Stimulated activated CD4-positive, alpha-beta T cell treated with anti-CD3 and anti-CD28 coated beads, Interleukin-15, amount 100 ng/mL, for 24 hours (primary cell): ENCODE results near the gene SKIDA1.

Experiments used
- DNase-seq: peaks from one replicate; pipeline ENCODE4 v3.0.0-alpha.2; 2020

SKIDA1 gene

DNA sequence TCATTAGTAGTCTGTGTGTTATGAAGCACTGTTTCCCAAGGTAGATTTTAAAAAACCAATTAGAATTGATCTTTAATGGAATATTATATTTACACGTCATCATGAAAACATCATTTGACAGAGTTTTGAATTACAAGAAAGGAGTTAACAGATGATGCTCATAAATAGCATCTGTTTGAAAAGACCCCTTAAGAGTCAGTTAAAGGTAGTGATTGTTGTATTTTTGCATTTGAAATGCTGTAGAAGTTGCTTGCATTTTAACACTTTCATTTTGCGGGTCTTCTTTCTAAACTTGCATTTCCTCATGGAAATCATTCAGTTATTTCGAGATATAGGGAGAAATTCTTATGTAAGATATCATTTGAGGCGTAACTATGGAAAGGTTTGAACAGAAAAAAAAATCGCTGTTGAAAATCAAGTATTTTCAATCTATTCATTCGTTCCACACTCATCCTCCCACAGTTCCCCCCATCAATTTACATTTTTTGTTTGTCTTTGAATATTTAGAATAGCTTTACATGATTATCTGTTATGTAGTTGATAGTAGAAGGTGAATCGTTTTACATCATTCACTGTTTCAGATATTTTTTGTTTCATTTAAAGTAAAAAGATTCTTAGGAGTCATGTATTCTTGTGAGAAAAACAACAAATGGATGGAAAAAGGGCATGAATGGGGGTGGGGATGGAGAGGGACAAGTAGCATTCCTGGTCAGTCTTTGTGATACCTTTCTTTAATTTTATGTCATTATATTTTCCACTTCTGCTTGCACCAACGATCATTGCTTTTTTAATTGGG lies 3.0 kb upstream of the SKIDA1 start:
- no peak for DNase-seq

DNA sequence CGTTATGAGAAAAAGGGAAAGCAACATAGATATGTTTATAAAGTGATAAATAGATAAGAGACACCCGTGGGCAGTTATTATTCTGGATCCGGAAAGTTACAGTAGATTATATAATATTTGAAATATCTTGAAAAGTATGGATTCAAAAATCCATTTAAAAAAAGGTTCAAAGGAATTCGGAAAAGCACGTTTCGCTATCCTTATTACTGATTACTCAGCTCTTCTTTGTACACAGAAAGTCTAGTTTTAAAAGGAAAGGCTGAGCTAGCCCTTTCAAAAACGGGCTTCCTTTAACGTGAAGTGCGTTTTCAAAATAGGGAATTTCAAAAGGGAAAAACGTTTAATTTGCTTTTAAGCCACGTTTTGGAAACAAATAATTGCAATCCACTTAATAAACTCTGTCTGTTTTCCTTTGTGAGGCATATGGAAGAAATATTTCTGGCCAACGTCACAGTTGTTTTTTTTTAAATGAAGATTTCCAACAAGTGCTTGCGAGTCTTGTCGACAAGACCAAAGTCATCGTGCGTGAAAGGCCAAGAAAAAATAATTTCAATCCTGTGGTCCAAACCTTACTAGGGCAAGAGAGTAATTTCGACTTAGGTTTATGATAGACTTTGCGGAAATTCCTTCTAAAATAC lies 2.2 kb upstream of the SKIDA1 start:
- no peak for DNase-seq

DNA sequence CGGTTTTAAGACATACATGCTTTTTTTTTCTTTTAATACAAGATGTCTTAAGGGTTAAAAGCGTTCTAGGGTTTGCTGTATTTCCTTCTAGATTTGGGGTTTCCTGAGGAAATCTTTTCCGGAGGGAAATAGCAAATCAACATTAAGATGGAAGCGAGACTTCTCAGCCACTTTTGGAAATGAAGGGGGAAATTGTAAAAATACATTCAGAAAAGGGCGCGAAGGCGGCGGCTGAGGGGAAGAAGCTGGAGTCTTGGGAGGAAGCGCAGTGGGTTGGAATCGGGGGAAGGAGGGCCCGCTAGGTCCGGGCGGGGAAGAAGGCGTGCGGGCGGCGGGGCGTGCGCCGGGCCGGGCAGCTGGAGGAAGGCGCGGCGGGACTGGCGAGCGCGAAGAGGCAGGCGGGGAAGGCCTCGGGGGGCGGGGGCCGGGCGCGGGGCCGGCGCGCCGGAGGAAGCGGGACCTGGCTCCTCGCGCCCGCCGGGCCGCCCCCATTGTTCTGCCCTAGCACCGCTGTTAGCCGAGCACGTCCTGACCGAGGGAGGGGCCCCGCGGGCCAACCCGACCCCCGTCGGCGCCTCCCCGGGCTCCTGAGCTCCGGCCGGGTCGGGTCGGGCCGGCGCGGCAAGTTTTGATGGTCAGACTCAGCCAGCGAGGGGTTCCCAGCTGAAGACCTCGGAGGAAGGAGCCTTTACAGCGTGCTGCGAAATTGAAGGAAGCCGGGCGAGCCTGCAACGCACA lies 1.5 kb upstream of the SKIDA1 start:
- DNase-seq = peak; percentile 67

DNA sequence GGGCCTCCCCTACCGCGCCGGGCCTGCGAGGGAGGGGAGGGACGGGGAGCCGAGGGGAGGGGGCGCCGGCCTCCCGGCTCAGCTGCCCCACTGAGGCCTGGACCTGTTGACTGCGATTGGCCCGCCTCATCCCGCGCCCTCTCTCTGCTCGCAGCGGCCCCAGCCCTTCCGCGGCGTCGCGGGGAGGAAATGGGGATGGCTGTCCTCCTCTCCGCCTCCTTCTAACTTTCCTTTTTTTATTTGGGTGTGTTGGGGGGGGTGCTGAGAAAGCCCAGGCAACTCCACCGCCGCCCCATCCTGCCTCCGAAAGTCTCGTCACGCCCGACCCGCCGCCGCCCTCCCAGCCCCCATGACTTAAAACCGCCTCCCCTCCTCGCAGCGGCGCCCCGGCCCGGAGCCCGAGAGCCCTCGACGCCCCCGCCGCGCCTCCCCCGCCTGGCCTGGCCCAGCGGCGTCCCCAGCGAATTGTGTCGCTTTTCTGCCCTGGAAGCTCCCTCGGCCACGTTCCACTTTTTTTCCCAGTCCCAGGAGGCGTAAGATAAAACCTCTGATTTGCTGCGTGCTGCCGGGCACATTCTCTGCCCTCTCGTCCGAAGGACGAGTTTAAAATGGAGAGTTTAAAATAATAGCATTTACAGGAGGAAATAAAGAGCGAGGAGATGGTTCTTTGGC lies 842 bp upstream of the SKIDA1 start:
- DNase-seq = peak; percentile 73

DNA sequence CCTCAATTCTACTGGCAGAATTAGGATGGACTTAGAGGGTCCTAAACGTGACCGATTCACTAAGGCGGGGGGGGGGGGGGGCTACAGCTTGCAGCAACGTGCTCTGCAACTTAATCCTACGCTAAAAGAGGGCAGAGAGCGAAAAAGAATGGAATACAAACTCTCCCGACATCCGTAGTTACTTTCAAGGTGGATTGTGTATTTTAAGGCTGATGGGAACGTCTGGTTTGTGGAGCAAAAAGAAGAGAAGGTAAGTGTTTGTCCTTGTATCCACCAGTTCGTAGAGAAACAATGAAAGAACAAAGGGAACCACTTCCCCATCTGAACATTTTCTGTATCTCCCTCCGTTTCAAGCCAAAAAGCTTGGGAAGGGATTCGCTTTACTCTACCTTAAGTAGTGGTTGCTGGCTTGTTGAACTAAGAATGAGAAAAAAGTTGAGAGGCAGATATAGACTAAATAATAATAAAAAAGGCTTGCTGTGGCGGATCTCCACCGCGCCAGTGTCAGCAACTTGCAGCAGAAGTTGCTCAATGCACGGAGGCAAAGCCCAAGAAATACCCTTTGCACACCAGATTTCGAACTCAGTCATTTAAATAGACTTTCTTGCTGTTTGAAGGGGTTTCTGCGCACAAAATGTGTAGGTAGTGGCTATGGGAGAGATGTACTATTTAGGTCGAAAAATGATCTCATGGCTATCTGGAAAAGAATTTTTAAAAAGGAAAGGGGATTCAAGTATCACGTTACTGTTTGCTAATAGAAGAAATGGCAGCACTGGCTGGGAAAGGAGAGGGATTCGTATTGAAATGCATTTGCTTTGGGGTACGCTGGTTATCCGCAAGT lies 736 bp downstream of the SKIDA1 start:
- DNase-seq = no peak

DNA sequence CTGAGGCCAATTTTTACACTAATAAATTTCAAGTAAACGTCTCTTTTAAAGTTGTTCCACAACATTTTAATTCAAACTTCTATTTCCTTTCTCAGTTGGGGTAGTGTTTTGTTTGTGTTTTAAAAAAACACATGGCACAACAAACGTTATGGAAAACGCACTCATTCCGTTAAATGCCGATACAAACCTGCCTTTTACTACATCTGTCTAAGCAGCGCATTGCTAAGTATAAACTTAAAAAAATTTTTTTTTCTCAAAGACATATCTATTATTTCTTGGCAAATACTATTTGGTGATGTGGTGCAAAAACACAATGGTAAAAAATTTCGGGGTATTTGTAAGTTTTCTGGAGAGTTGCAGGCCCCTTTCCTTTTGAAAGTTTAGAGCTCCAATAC lies 1.4 kb downstream of the SKIDA1 start:
- DNase-seq = no peak

DNA sequence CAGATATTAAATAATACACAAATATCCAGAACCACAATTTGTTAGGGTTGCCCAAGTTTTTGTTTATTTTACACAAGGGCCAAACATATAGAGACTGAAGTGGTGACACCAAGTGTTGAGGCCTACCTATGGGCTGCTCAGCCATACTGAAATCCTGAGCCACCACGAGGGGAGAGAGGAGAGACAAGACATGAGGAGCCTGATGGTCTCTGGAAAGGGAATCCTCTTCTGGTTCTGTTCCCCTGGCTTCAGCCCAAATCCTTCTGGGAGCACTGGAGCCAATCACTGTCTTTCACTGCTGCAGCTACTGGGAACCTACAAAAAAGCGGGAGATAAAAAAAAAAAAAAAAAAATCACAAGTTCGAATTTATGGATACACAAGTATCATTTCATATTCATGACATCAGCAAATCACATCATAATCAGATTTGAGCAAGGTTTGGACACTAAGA lies 1.9 kb downstream of the SKIDA1 start:
- DNase-seq = no peak

DNA sequence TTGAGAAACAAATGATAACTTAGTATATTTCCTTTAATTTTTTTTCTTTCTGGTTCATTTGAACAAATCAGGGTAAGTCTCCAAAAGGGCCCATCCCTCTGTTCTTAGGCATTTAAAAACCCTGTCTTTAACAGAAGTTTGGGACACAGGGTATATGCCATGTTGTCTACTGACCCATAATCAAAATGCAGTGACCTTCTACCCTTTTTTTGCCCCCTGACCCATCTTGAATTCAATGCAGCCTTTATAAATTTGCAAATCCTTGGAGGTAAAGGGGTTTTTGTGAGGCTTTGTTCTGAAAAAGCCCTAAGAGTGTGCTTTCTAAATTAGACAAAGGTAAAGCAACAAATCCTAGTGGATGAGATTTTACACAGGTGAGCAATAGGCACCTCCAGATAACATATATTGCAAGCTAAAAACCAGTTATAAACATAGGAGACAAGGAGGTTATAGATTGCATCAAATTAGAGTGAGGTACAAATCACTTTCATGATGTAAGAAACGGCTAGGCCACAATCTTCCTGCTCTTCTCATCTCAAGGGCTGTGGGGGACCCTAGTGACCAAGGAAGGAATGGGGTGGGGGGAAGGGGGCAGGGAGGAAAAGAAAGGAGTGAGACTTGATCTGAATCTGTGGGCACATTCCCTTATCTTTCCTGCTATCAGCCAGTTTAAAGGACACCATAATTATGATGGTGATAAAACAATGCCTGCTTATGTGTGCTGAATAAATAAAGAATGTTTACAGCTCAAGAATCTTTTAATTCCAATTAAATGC lies 2.7 kb downstream of the SKIDA1 start:
- no peak for DNase-seq

DNA sequence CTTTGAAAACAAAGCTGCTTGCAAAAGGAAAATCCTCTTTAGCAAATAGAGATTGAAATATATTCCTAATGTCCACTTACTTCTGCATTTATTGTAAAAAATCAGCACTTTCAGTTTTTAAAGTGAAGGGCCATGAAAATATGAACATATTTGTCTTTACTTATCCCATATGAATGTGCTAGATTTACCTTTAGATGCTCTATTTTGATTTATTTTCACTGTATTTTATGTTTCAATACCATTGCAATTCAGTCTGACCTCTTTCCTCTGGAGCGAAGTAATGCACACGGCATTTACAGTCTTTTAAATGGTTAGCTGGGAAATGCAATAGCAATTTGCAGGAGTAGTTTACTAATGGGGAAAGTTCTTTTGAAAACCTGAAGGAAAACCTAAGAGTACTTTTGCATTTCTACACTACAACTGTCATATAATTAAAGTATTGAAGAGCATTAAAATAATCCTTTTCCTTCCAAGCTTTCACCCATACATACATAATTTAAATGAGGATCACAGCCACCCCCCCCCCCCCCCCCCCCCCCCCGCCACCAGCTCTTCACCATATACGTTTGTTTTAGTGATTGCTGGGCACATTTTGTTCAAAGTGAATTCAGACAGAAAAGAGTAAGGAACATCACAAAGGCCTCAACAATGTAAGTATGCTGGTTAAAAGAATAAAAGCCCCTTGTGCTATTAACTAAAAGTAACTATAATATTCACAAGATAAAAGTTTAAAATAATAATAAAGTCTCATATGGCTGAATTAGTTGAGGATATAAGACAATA lies 3.5 kb downstream of the SKIDA1 start:
- no peak for DNase-seq

DNA sequence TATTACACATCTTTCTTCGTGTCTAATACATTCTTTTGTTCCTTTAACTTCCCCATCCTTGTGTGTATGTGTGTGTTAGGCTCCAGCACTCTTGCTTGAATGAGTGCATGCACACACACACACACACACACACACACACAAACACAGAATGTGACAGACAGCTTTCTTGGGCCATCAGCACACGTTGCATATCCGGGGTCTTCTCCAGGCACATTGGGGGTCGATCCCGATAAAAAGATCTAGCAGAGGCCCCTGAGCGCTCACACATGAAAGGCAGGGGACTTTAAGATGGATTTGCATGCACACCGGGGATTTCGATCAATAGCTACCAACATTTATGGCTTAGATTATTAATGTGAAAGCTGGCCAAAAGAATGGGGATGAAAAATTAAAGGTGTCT lies 4.5 kb downstream of the SKIDA1 start:
- DNase-seq = no peak

DNA sequence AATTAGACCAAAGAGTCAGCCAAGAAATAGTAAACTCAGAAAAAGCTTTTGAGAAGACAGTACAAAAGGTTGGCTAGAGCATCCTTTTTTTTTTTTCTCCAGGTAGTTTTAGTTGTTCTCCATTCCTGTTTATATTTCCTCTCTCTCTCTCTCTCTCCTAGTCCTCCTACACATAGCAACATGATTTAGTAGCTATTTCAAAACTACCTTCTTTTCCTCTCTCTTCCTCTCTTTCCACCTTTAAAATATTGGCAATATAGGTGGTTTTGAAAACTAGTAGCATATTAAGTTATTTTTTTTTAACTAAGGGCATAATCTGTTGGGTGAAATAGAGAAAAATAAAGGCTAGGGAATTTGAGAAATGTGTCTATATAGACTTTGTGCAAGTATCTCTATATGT lies 5.0 kb downstream of the SKIDA1 start:
- no peak for DNase-seq

DNA sequence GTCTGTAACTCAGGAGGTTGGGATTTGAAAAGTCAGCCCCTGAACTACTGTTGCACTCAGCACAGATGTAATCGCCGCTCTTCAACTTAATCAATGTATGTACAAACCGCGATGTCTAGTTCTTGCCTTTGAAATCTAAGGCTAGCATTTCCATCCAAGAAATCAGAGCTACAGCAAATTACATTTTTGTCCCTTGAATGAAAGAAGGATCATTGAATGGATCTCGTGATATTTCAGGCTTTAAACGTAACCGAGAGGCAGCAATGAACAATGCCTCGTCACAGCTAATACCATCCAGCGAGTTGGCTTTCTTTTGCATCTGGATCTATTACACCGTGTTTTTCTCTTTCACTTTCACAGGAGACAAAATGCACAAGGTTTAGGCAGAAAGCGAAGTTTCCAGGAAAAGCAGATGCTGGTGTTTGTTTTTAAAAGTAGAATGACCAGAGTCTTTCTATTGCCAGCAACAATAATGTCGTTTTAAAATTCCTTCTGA lies 5.5 kb downstream of the SKIDA1 start:
- DNase-seq = peak; percentile 15

DNA sequence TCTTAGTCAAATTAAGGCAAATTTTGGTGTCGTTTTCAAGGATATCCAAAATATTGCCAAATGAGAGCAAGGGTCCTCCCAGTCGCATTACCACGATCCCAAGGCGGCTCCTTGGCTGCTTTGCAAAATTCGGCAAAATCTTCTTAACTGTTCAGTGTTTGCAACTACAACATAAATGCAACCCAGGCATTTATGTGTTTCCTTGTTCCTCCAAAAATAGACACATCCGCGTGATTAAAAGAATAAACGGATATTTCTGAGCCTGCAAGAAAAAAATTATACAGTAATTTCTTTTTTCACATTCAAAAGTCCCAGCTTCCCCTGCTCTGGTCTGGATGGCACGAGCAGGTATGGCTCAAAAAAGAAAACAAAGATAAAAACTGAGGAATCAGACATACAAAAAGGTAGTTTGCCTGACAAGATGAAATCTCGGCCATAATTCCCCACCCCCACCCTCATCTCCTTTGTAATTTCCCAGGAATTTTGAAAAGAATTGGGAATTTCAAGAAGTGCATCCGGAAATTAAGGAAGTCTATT lies 6.0 kb downstream of the SKIDA1 start:
- DNase-seq = no peak

DNA sequence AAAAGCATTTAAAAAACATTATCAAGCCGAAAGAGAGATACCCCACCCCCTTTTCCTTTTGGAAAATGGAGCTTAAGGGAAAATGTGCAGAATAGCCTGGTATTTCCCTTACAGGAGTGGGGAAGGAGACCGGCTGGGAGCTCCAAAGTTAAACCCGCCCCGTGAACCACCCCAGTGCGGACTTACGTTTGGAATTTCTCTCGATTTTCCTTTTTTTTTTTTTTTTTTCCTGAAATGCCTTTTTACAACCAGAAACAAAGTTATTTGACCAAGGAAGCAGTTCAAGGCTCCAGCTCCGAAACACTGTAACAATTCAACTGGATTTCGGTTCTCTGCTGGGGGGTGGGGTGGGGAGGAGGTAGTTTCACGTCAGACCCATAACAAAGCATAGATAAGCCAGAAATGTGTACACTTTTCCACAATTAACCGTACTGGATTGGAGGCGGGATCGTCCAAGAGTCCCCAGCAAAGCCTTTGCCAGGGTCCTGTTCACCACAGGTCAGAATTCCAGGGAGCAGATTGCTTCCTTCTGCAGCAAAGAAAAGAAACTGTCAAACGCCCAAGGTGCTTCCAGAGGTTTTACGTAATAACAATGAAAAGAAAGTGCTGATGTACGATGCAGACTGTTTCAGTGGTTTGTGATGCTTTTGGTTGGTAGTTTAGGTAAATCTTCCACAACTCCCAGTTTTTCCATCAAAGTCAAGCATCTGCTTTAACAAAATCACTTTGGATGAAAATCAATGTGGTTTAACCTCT lies 6.7 kb downstream of the SKIDA1 start:
- no peak for DNase-seq

DNA sequence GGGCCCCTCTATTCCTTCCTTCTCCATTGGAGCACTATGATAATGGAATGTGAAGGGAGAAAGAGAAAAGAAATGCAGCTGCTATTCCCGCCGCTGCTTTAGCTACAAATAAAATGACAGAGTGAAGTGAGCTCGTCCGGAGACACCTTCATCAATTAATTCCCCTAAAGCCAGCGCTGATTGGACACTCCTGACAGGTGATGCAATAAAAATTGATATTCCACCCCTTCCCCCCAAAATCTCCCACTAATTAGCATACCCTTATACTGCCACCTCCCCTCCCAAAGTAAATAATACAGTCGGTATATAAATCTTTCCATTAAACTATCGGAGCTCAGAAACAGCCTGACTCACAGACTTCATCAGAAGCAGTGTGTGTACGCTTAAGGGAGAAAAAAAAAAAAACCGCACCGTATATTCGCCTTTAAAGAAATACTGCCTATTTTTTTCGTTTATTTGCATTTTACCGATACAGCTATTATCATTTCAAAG lies 7.3 kb downstream of the SKIDA1 start:
- no peak for DNase-seq

DNA sequence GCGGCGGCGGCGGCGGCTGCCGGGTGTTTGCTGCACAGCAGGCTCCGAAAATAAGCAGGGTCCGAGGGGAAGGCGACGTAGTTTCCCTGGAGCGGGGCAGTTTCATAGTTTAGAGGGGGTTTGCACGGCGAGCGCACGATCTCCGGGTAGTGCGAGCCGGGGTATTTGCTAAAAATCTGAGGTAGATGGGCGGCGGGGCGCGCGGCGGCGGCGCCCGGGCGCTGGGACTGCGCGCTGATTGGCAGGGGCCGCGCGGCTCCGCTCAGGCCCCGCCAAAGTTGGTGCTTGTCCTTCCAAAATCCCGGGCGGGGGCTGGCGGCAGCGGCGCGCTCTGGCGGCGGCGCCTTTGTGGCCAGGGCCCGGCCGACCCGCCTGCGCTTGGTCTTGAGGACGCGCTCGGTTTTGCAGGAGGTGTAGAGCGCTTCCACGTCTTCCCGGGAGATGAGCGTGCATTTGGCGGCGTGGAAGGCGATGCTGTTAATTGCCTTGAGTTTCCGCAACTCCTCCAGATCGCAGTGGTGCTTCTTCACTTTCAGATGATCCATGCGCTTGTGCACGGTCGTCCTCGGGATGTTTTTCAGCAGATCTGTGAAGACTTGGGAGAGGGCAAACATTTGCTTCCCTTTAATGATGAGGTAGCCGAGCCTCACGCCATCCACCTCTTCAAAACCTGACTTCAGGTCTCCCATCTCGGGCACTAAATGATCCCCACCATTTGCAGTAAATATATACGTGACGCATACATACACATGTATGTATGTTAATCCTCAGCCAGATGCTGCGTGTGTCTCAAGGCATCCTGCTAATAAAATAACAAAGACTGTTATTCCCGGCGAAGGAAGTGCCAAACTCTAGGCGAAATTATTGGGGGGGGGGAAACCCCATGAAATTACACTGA lies 8.1 kb downstream of the SKIDA1 start:
- DNase-seq = peak; percentile 52

DNA sequence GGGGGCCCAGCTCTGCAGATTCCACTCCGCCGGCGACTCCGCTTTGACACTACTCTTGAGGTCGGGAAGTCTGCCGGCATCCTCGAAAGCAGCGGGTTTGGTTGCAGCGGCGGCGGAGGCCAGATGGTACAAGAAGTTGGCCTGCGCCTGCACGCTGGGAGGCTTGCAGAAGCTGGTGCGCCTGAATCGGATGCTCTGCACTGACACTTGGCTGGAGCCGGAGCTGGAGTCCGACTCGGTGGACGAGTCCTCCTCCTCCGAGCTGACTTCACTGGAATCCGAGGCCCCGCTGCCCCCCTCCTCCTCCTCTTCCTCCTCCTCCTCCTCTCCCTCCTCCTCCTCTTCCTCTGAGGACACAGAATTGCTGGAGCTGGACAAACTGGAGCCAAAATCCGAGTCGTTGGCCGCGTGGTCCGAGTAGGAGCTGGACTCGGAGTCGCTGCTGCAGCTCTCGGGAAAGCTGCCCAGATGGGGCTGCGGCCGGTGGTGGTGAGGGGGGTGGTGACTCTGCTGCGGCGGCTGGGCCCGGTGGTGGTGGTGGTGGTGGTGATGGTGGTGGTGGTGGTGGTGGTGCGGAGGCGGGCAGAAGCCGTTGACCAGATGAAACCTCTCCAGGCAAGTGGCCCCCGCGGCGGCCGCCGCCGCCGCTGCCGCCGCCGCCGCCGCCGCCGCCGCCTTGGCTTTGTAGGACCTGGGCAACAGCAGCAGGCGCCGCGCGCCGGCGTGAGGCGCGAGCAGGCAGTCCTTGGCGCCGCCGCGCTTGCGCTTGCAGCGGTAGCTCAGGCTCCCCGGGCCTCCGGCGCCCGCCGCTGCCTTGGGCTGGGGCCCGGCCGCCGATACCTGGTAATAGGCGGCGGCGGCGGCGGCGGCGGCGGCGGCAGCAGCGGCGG lies 9.0 kb downstream of the SKIDA1 start:
- peak; percentile 67 for DNase-seq
